CD4-positive, alpha-beta T cell treated with Interleukin-15 for 1 hour (primary cell): ENCODE data around the gene ARNT2.

ENCODE experiments used
- DNase-seq: peaks from one replicate; pipeline ENCODE4 v3.0.0-alpha.2; 2020

The ARNT2 gene

DNA sequence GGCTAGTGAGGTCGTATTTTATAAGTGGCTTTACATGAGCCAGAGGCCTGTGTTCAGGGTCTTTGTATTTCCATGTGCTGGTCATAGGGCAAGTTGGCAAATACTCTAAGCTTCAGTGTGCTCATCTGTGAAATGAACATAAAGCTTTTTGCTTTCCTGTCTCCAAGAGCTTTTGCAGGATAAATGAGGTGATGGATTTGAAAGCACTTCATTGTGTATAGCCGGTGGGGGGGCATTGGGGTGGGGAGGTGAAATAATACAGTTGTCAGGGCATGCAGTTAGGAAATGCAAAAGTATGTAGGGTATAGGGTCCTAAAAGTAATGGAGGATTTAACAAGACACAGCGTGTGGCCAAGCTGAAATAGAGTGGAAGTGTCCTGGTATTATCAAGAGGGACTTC is 67.7 kb downstream of the ARNT2 start:
- DNase-seq: no peak

DNA sequence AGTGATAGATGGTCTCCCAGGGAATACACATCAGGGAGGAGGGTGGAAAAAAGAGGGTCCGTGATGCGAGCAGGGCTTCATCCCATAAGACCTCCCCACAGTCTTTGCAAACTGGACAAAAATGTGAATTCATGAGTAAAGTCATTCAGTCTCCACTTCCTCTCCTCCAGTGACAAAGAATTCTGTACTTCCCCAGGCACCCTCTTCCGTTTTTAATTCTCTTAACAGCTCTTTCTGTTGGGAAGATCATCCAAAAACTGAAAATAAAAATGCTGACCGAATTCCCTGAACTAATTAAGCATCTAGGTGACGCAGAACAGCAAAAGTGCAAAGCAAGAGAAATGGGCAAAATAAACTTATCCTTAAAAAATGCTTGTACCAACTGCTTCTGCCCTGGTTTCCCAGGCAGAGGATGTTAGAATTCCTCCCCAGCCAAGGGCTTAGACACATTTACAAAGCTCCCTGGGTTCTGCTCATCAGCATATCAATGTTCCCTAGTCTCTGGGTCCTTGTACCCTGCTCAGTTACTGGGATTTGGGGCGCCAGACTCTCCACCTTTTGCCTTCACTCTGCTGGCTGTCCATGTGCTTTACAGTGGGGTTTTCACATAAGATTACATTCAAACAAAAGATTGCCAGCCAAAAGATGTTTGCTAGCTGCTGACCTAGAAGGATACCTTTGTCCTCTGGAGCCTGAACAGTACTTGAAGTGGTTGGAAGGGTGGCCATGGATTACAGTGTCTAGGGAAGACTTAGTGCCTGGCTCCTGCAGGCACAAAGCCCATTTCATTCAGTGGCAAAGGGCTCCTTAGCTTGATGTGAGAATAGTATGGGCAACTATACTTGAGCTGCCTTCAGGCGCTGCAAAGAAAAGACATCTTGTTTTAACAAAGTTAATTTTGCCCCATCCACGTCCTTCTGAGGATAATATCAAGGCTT is 69.4 kb downstream of the ARNT2 start:
- DNase-seq: no peak

DNA sequence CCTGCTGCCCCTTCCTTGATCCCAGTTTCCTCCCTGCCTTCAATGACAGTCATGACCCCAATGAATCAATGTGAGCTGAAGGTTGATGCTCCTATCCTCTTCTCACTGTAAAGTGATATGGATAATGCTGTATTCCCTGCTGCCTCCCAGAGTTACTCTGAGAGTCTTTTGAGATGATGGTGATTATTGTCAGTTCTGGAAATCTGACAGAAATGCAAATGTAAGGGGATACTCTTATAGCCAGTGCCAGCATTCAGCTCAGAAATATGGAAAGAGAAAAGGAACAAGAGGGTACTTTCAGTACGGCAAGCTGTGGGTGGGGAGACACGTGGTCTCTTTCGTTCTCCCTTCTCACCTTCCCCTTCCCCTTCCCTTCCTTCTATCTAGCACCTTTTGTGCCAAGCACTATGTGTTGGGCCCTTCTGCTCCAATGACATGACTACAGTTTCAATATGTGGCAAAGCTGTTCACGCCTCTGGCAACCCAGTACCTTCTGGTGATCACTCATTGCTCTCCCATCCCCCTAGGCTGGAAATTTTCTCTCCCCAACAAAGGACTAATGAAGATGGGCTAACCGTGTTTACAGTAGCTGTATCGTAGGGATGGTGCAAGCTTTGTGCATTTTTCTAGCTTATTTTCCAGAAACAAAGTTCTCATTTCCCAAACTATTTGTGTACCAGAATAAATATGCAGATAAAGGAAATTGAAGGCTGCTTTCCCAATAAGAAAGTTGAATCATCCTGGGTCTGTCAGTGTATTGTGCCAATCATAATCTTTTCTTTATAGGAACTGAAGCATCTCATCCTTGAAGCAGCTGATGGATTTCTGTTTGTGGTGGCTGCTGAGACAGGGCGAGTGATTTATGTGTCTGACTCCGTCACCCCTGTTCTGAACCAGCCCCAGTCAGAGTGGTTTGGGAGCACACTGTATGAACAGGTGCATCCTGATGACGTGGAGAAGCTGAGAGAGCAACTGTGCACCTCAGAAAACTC is 70.3 kb downstream of the ARNT2 start:
- no peak for DNase-seq

DNA sequence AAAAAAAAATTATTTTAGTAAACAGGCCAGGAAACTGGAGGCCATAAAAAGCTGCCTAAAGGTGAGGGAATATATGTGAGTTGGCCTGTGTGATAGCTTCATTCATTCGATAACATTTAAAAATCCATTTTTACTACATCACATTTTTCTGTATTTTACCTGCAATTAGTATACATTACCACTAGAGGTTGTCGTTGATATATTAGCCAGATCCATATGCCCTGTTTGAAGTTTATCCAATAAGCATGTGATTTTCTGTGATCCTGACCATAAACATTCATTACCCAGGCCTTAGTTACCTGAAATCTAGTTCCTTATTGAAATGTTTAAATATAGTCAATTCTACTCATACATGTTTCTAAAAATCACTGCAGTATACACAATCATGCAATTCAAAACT is 71.4 kb downstream of the ARNT2 start:
- DNase-seq: no peak

DNA sequence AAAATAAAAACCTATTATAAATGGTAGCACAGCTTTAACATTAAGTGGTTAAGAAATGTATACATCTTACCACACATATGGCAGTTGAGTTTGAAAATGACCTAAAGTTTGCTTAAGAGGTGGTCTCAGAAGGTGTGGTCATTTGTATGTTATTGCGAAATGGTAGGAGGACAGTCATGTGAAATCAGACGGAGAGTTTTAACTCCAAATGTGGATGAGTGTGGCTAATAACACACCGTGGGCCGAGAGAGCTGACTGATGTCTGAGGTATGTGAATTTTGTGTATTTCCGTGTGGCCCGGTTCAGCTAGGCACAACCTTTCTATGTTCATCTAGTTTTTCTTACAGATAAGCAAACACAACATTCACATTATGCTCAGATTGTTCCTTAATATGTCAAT is 71.9 kb downstream of the ARNT2 start:
- no peak for DNase-seq

DNA sequence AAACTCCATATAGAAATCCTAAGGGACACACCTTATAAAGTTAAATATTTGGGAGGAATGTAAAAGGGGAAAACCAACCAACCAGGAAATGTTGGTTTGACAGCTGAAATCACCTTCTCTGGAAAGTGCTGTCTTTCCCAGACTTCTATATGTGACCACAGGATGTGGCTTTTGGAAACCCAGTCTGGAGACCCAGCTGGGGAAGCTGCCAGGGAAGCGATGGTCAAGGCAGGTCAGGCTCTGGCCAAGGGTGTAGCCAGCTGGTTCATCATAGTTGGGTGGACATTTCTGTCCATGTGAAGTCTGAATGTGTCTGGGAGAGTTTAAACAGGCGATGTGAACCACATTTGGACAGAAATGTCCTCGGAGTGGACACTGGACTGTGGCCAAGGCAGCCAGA is 73.9 kb downstream of the ARNT2 start:
- no peak for DNase-seq

DNA sequence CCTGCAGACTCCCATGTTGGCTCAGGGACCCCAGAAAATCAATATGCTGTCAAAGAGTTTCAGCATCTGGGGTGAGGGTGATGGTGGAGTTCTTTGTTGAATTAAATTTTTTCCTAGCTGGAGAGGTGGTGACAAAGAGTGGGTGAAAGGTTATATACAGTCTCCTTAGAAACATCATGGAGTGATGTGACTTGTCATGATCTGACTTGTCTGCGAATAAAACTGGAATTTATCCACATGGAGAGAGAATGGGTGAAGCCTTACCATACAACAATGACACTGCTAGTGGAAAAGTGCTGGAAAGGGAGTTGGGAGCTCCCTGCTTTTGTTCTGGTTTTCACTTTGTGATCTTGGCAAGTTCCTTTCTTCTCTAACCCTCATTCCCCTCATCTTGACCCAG is 75.0 kb downstream of the ARNT2 start:
- DNase-seq: no peak

DNA sequence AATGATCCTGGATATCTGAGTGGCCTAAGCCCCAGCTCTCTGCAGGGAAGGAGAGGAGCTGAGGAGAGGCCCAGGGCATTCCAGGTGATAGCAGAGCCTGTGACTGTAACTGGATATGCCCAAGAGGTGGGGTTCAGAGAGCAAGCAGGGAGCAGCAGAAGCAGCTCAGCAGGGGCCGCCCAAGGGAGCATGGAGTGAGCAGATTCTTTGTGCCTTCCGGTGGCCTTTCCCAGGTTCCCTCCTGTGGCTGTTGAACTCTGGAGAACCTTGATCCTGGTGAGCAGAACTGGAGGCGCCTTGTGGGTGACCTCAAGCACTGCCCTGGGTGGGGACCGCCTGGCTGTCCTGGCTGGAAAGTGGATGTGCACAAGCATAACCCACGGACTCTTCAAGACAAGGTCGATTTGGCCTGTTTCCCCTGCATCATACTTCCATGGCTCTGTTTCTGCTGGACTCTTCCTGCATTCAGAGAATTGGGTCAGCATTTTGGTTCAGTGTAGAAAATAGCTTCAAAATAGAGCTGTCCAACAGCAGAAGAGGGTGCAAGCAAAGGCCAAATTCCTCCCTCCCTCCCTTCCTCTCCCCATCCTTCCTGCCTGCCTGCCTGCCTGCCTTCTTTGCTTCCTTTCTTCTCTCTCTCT is 76.1 kb downstream of the ARNT2 start:
- DNase-seq: no peak

DNA sequence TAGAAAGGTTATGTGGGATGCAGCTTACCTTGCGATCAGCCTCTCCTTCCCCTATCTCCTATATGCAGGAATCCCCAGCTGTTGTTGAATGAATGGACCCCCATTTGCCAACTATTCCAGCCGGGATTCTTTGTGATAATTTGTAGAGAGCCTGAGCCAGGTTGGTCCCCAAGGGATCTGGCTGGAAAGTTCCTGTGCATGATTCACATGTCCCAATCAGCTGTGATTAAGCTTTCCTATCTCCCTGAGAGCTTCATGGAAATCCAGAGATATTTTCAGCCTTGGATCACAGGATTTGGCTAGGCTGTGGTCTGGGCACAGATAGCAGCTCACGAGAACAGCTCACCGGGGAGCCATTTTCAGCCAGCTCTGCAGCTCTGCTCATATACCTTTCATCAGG is 76.7 kb downstream of the ARNT2 start:
- DNase-seq: no peak

DNA sequence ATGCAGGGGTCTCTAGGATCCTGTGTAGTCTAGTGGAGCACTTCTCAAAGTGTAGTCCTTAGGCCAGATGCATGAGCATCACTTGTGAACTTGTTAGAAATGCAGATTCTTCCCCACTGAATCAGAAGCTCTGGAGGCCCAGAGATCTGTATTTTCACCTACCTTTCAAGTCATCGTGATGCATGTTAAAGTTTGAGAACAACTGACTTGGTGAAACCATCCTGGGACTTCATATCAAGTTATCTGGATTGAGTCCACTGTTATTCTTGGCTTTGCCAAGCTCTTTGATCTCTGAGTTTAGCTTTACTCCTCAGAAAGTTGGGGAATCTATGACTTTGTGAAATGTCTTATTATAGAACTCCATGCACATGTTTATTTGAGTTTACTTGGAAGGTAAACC is 78.5 kb downstream of the ARNT2 start:
- no peak for DNase-seq

DNA sequence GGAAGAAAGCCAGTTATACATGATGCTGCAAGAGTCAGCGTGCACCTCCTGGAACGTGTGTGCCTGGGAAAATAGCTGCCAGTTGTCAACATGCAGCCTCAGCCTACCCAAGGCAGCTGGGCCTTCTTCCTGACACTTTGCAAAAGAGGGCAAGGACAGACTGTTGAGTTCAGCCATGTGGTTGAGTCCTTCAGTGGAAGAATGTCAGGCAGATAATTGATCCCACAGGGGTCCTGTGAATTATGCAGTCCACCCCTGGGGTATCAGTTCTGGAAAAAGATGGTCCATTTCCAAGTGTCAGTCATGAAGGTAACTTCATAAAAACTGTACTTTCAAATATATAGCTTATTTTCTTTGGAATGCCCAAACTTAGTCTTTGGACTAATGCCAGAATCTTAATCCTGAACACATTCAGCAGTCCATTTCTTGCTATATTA is 79.6 kb downstream of the ARNT2 start:
- no peak for DNase-seq

DNA sequence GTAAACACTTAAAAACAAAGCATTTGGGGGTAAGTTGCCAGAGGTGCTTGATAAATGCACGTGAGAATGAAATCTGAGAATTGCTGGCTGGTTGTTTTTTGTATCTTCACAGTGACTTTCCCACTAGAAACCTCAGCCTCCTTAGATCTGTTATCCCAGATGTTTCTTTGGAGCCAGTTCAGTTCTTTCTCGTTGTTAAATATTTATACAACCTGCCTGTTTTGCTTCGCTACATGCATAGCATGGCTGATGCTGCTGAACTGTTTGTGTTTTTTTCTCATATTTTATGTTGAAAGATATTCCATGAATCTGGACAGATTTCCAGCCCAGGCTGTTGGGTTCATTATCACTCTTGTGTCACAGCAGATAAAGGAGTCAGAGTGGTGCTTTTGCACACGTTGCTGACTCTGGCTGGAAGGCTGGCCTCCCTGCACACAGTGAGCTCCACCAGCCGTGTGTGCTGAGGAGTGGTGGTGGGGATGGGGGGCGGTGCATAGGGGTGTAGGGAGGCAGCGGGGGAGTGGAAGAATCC is 80.2 kb downstream of the ARNT2 start:
- no peak for DNase-seq

DNA sequence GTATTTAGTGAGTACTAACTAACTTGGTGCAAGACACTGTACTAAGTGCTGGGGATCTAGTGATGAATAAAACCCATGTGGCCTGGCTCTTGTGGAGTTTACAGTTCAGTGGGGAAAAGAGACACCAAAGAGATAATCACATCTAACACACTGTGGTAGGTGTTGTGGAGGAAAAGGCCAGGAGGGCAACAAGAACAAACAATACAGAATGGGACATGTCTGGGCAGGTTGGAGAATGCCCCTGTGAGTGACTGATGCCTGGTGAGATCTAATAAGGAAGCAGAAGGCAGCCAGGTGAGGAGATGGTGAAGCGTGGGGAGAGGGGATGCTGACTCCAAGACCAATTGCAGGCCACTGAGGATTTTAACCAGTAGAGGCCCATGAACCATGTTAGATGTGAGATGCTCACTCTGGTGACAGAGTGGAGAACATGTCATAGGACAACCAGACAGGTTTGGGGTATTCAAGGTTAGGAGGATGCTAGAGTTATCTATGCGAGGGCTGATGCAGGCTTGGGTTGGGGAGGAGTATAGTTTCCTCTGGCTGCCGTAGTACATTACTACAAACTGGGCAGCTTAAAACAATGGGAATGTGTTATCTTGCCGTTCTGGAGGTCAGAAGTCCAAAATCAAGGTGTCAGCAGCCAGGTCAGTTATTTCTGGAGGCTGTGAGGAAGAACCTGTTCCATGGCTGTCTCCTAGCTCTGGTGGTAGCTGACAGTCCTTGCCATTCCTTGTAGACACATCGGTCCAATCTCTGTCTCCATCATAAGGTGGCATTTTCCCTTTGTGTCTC is 81.4 kb downstream of the ARNT2 start:
- no peak for DNase-seq

DNA sequence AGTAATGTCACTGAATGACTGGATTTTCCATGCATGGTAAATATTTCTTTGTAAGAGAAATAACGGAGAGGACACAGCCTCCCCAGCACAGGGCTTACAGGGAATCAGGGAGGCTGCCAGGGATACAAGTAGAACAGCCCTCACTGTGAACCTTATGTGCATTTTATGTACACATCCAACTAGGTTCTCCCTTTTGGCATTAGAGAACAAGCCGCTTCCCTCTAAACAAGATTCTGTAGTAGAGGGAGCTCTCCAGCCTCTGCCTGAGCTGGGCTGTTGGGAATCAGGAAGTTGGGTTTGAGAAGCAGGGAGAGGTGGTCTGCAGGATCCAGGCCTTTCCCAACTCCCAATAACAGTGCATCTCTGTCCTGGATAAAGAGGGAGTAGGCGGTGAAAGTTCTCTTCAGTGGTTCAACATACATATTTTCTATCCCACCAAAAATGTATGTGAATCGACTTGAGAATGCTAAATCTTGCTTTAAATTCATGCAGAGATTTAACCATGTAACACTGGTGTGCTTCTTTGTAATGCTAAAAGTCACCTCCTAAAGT is 83.7 kb downstream of the ARNT2 start:
- DNase-seq: no peak

DNA sequence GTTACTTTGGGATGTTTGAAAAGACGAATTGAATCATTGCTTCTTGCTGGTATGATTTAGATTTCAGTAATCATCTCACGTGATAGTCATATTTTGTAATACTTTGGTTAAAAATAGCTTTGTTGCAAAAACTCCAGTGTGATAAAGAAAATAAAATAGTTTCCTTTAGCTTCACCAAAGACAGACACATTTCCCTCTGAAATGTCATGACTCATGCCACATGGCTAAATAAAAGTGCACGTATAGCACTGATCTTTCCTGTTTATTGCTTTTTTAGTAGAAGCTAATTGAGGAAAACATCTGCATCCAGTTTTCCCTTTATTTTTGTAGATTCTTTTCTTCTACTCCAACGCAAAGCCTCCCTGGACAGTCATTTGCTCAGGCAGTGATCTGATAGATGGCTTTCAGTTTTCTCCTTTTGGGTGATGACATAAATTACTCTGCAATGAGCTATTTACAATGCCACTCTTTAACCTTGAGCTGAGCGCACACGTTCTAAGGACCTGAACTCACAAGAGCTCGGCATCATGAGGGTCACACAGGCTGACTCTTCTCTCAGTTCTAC is 84.9 kb downstream of the ARNT2 start:
- DNase-seq: no peak

DNA sequence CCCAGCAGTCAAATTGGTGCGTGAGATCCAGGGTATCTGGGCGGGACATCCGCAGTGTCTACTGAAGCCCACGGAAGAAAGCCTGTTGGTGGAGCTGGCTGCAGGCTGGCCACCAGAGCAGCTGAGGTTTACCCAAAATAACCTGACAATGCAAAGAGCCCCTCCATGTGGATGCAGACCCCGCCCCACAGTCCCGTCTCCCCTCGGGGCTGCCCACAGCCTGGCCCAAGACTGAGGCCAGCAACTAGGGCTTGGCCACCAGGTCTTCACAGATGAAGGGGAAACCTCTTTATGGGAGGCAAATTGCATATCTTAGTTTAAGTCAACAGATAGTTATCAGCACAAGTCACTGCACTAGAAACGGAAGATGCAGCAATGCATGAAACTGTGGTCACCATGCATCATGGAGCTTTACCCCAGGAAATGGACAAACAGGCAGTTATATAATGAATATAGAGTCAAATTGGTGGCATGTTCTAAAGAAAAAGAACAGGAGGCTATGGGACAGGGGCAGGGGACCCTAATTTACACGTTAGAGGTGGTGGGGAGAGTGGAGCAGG is 86.3 kb downstream of the ARNT2 start:
- no peak for DNase-seq

DNA sequence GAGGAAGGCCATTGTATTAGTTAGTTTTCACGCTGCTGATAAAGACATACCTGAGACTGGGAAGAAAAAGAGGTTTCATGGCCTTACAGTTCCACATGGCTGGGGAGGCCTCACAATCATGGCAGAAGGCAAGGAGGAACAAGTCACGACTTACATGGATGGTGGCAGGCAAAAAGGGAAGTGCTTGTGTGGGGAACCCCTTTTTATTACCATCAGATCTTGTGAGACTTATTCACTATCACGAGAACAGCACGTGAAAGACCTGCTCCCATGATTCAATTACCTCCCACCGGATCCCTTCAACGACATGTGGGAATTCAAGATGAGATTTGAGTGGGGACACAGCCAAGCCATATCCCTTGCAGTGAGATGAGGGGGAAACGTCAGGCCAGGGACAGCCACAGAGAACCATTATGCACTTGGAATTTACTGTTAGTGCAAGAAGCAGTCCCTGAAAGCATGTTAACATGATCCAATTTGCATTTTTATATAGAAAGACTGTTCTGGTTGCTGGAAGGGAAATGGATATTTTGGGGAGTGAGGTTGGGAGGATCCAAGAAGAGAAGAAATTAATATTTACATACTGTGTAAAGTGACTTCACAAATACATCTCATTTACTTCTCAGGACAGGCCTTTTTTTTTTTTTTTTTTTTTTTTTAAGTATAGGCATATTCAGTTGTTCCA is 87.1 kb downstream of the ARNT2 start:
- DNase-seq: no peak

DNA sequence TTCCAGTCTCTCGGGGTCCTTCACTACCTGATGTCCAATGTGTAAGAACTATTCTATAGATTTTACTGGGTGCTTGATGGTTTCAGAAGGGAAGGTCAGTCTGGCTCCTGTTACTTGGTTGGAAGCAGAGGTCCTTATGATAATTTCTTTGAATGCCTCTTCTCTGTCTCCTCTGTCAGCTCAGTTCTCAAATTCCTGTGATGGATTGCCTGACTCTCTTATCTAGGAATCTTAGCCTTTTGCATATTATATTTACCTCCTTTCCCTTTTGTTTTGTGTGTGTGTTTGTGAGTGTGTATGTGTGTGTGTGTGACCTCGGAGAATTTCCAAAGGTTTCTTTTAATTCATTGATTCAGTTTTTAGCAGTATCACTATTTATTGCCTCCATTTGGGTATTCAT is 88.2 kb downstream of the ARNT2 start:
- DNase-seq: no peak

DNA sequence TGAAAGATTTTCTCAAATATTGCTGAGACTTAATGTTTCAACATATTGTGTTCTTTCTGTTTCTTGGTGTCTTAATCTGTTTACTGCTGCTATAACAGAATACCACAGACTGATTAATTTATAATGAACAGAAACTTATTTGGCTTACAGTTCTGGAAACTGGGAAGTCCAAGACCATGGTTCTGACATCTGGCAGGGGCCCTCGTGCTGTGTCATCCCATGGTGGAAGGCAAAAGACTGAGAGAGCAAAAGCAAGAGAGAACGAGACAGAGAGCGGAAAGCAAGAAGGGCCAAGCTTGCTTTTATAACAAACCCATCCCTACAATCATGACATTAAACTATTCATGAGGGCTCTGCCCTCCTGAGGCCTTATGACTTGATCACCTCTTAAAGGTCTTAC is 88.7 kb downstream of the ARNT2 start:
- no peak for DNase-seq

DNA sequence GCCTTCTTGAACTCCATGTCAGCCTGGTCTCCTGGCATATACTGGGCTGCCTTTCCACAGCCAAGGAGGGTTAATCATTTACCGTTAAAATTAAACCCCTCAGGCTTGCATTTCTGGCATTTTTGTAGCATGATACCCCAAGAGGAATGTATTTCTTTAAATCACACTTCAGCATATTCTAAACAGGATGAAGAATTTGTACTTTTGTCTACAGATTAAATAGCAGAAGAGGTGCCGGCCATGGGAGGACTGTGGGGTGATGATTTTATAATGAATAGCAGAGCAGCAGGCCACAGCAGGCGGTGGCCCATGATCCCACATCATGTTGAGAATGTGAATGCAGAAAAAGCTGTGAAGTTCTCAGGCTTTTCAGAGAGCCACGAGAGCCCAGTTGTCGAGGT is 90.2 kb downstream of the ARNT2 start:
- no peak for DNase-seq
